Caki2 (cell line): ENCODE measurements around the gene PGM2L1. TPM values are rescaled to one million over a fixed set of nuclear protein-coding genes. Genes with fewer than 3 reads are reported as not detected.
"Not testable (repeated sequence)": the region's sequence is repeated elsewhere in the genome, so short reads cannot be mapped to it uniquely, and the experiment has no call there.

Experiments used
- DNase-seq: peaks from one replicate; pipeline ENCODE4 v3.0.0-alpha.2; 2015; ENCODE audit warnings: low read depth
- in situ Hi-C: cut with HindIII; loops from 2 replicates; pipeline ENCODE4 v1.10.0; 2016; ENCODE audit warnings: low sequenced_read_pairs, low pct_unique_long_range_greater_than_20kb, mixed read lengths
- total RNA-seq: library from RNA; depleted of rRNA; stranded (reverse); fragments of >200 nt; shearing (Covaris generic); gene quantifications from 2 replicates; pipeline ENCODE4 v1.2.3, GENCODE V29; 2014; ENCODE audit warnings: low replicate concordance

Gene PGM2L1
- total RNA-seq, 1 experiment from 2014 or later: 0.17 TPM

DNA sequence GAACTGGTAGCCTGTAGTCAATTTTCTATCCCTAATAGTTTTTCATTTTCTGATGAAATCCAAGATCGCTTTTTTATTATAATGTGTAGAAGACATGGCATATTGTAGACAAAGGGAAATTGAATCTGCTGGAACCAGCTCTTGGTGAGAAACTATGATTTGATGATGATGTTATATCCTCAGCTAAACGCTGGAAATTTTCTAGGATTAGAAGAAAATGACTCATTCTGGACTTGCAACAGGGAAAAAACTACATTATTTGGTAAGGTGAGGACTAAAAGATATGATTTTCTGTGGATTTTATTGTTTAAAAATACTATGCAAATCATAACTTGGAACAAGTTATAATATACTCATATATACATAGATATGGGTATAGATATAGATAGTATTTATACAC, 14.1 kb upstream of the PGM2L1 start:
- in situ Hi-C loops: no loop called here
- DNase-seq: no peak

DNA sequence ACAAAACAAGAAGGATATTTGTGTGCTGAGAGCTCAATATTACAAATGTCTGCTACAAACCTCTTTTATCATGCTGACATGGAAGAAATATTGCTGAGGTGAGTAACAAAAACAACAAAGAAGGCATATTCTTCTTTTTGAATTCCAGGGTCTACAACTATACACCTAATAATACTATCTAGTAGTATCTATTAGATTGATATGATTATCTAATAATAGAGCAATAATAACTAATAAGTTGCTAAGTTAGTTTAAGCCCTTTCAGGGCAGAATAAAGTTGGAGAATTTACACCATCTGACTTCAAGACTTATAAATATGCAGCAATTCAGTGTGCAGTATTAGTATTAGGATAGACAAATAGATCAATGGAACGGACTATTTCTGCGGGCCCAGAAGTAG, 11.4 kb upstream of the PGM2L1 start:
- in situ Hi-C loops: no loop called here
- DNase-seq: no peak

DNA sequence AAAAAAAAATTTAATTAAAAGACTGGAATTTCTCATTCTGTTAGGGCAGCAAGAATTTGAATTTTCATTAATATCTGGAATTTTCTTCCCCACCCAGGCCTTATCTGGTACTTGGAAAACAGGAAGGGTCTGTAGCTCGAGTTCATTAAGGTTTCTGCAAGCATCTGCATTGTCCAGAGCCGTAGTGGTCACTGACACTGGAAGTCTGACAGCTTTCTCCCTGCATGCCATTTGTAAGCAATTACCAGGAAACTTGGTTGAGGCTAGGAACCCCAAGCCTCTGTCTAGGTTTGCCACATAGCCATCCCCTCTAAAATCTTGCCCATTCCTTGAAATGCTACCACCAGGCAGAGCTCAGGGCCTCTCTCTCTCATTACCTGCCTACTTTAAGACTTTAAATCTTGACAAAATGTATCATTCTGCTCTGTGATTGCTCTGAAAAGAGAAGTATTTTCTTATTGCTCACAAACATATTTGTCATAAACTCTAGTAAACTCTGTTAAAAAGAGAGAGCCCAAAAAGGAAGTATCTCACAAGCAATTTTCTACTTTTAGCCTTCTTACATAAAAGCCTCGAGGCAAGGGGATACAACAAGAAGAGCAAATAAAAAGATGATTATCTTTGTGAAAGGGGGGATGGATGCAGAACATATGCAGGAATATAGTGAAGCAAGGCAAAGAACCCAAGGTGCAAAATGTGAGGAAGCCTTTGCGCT, 5.5 kb upstream of the PGM2L1 start:
- in situ Hi-C loops: no loop called here
- DNase-seq: no peak

DNA sequence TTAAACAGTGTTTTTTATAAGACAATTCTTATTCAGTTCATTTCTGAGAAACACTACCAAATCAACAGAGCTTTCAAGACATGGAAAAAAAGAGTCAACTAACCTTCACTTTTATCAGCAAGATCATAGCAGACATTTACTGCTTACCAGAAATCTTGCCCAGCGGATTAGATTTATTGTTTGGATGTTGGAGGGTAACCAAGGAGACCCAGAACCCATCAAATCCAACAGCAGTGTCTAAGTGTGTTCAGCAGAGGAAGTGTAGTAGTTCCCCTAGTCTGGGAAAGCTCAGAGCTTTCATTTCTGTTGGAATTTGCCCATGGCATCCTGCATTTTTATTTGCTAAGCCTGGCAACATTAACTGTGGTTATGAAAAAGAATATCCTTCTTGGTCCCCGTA, 2.4 kb upstream of the PGM2L1 start:
- in situ Hi-C loops: no loop called here
- DNase-seq: no peak

DNA sequence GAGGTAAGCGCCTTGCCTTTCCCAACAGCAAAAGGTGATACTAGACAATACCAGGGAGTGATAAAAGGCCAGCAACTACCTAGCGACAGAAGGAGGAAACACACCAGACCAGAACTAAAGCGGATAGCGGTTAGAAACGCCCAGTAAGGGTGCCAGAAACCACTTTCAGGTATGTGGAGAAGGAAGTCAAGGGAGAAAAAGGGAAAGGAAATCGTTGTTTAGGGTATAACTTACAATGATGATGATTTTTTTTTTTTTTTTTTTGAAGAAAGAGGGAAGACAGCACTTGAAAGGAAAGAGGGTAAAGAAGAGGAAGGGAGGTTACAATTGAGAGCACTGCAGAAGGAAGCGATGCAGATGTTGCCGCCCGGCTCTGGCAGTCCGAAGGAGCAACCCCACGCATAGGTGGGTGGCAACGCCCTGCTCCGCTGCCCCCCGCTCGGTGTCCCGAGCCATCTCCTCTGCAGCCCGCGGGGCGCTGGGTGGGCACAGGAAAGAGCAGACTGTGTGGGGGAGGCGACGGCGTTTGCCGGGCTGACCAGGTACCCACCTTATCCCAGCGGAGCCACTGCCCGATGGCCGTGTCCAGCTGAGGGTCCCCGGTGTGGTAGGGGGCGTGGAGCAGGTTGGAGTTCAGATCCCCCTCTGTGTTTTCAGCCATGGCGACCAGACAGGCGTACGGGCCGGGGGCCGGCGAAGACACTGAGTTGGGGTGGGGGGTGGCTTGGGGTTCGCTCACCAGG, 561 bp downstream of the PGM2L1 start:
- in situ Hi-C loops: no loop called here
- DNase-seq: peak; percentile 38

DNA sequence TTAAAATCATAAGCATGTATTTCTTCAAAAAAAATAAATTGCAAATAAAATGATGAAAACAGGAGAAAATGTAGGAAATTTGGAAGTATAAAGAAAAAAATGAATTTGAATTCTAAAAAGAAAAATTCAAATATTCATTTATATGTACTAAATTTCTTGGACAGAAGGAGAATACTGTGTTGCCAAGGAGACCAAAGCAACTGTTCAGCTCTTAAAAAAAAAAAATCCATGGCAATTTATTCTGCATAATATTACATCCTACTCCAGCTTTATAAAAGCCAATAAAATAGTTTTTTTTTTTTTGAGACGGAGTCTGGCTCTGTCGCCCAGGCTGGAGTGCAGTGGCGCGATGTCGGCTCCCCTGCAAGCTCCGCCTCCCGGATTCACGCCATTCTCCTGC, 6.0 kb downstream of the PGM2L1 start:
- no peak for DNase-seq
- in situ Hi-C loops: no loop called here

DNA sequence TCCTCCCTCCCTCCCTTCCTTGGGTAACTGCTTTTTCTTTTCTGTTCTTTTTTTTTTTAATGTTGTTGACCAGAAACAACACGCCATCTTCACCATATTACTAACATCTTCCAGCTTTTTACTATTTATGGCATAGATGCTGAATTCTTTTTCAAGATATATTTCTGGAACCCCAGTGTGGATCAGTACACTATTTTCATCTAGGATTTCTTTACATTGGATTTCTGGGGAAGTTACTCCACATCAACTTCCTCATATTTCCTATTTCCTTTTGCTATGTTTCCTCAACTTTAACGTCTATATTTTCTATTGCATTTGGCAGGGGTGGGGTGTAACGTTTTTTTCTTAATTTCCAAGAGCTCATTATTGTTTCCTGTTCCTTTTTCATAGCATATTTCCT, 7.0 kb downstream of the PGM2L1 start:
- no peak for DNase-seq
- in situ Hi-C loops: no loop called here

DNA sequence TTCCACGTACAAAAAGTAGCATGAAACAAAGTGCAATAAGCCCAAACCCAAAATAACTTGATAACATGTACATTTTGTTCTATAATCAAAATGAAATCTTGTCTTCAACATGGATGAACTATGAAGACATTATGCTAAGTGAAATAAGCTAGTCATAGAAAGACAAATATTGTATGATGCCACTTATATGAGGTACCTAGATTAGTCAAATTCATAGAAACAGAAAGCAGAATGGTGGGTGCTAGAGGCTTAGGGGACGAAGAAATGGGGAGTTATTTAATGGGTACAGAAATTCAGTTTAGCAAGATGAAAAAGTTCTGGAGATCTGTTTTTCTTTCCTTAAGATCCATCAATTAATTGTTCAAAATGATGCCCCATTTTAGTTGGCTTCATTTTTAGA, 7.5 kb downstream of the PGM2L1 start:
- DNase-seq: no peak
- in situ Hi-C loops: no loop called here

DNA sequence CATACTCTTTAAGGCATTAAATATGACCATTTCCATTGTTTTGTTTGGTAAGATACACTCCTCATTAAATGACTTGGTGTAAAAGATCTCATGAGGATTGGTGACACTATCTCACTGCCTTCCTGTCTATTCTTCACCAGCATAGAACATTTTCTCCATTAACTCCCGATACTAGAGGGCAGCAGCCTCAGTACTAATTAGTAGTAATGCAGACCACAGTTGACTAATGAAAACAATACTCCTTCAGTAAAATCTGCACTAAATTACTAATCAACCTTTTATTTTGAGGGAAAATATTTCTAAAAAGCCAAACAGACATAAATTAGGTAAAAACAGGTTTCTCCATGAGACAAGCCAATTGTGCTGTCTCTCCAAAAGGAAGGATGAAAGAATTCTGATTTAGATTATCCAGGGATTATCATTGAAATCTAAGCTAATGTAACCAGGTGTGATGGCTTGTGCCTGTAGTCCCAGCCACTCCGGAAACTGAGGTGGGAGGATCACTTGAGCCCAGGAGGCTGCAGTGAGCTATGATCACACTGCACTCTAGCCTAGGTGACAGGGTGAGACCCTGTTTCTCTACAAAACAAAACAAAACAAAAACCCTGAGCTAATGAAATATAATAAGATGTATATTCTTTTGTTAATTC, 9.4 kb downstream of the PGM2L1 start:
- in situ Hi-C loops: no loop called here
- peak; percentile 39 for DNase-seq

DNA sequence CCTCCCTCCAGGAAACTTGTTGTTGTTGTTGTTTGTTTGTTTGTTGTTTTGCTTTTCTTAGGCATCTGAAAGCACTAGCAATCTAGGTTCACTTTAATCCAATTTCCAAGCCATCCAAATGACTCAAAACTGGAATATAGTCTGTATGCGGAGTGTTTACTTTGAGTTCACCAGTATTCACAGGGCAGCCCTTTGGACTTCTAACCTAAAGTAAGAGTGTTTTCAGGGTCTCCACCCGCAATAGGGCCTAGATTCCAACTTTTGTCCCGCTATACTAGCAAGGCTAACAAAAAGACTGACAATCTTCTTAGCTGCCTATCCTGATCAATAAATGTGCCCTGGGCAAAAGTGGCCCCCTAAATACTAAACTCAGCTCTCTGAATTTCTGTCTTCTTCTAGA, 13.6 kb downstream of the PGM2L1 start:
- no peak for DNase-seq
- in situ Hi-C loops: no loop called here

DNA sequence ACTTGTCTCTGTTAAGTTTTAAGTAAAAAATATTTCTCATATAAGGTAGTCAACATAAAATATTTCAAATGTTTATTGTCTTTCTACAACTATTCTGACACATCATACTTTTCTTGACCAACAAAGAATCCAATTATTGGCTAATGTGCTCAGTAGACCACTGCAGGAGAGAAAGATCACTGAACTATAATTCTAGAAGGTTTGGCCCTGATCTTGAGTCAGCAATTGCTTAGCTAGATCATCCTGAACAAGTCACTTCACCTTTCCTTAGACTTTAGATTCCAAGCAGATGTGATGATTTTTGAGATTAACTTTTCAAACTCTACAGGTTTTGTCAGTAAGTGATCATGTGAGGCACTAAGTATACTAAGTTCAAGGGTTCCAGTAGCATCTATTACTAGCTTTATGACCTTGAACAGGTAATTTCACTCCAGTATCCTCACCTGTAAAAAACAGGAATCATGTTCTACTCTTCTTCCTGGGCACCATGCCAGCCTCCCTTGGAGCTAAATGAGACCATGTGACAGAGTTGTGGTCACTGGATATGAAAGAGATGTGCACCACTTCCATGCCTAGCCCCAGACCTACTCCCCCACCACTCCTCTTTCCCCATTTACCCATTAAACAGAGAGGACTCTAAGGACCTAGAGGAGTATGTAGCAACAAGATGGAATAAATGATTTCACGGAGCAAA, 17.3 kb downstream of the PGM2L1 start:
- in situ Hi-C loops: no loop called here
- DNase-seq: no peak

DNA sequence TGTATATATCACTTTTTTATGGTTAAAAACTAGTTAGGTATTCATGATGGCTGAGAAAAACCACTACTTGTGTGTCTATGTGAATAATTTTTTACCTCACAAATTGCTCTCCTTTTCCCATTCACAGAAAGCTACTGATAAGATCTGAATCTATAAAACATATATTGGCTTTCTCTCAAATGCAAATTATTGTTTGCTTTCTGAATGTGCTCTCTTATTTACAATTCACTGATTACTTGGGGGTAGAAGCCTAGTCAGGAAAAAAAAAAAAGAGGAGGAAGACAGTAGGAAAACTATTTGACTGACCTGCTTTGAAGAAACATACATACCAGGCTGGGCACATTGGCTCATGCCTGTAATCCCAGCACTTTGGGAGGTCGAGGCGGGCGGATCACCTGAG, 20.5 kb downstream of the PGM2L1 start:
- DNase-seq: no peak

DNA sequence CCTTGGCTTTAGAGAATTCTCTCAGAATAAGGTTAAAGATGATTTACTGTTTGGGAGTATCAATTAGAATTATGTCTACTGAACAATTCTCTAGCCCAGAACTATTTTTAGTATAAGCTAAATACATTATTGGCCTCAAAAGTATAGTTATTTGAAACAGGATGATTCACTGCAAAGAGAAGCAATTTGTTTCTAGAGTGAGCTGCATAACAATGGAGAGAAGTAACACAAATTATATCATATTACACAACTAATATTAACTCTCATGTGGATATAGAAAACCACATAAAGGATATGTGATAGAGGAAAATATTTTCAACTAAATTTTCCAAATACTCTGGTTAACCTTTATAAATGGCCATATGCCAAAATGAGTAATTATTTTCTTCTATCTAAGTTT, 24.9 kb downstream of the PGM2L1 start:
- in situ Hi-C loops: no loop called here
- DNase-seq: no peak

More for the DNA sequence above, 20.5 kb downstream of the PGM2L1 start:
- in situ Hi-C loops: no loop called here

DNA sequence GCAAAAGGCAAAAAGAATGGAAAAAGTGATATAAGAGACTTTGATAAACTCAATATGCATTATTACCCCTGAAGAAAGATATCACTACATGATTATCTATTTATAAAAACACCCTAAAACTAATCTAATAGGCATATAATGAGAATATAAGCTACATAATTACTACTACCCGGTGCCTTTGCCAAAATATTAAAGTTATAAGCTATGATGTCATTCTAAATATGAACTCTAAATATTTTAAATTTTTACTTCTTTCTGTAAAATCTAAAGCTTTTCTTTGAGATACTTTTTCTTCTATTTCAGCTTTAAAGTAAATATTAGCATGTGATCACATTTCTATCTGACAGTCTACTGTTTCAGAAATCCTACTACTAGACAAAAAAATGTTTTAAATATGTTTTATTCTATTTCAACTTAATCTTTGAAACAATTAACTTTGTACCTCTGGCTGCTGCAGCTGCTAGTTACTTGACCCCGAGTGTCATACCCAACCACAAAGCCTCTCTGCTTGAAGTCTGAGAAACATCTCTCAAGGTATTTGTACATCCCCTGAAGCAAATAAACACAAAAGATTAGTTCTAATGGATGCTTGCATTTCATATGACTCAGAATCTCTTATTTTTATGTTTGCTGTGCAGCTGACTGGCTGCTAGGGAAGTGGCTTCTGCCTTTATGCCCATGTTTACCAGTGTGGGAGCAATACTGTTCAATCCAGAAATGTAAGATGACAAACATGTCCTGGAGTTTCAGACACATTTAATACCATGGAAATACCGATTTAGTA, 26.8 kb downstream of the PGM2L1 start:
- in situ Hi-C loops: no loop called here
- DNase-seq: no peak

DNA sequence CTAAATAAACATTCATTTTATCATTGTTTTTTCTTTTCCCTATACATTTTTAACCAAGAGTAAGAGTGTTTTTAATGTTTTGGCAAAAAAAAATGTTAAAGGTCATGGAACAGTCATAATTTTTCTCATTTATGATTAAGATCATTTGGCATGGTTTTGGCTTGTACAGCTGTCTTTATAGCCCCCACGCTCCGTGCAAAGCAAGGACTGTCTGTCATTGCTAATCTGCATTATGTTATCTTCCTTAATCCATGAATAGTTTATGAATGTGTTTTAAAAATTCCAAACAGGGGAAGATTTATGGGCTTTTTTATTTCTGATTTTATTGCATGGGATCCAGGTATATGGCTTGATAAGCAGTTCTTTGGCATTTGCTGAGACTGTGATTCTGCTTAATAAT, 28.1 kb downstream of the PGM2L1 start:
- in situ Hi-C loops: no loop called here
- DNase-seq: no peak

DNA sequence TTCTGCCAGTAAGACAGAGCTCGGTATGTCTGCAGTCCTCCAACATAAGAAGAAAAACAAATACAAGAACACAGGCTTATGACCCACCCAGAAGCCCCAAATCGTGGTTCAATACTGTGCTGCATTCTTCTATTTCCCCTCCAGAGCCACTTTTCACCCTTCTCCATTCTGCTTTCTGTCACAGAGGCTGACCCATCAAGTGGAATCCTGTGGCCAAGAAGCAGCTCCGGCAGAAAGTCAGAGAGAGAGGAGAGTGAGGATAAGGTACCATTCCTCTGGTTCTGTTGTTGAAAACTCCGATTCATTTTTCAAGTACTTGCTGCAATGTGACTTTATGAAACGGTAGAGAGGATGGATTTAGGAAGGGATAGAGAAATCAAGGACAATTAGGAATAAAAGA, 30.4 kb downstream of the PGM2L1 start:
- in situ Hi-C loops: no loop called here
- DNase-seq: no peak

DNA sequence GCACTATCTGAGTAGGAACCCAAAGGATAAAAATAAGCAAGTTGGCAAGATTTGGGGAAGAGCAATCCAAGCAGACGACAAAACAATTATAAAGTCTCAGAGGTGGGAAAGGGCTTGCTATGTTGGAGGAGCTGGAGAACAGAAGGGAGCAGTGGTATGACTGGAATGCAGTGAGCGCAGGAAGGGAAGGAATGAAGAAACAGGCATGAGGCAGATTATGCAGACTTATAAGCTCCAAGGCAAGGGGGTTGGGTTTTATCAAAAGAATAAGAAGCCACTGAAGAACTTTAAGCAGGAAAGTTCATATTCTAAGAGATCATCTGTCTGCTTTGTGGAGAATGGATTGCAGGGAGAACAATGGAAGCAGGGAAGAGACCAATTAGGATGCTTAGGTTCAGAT, 31.7 kb downstream of the PGM2L1 start:
- in situ Hi-C loops: no loop called here
- DNase-seq: no peak

DNA sequence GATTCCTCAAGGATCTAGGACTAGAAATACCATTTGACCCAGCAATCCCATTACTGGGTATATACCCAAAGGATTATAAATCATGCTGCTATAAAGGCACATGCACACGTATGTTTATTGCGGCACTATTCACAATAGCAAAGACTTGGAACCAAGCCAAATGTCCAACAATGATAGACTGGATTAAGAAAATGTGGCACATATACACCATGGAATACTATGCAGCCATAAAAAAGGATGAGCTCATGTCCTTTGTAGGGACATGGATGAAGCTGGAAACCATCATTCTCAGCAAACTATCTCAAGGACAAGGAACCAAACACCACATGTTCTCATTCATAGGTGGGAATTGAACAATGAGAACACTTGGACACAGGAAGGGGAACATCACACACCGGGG, 32.4 kb downstream of the PGM2L1 start:
- DNase-seq, in situ Hi-C loops: not testable (repeated sequence)
